ENCODE data around the gene HGS. TPM values are rescaled to one million over a fixed set of nuclear protein-coding genes. Genes with fewer than 3 reads are reported as not detected.

Gene HGS
- total and polyA plus RNA-seq, 2 of the 13 experiments (the other 11 are each of a cell fraction or from before 2014, with no cell fraction given) = 73.3 to 78.1 TPM

GRCh38 chr17:81666342-81667191 is 17.2 kb upstream of the HGS start, which contains the start of the genes CCDC137 and OXLD1 (continued):
- no peak for TF ChIP-seq ZNF746 (CRISPR knock-in tag; IDR thresholded peaks at IDR 0.05)
- peak; percentile 84 for TF ChIP-seq CBX1 (IDR thresholded peaks at IDR 0.05; ENCODE audit: low read depth)
- no peak for TF ChIP-seq ZNF550 (CRISPR knock-in tag; IDR thresholded peaks at IDR 0.05; ENCODE audit: borderline replicate concordance)
- peak; percentile 74; the same call in 1 of the 2 replicates for TF ChIP-seq ZNF556 (CRISPR knock-in tag; IDR thresholded peaks at IDR 0.05; ENCODE audit: borderline replicate concordance)
- TF ChIP-seq PPARG (CRISPR knock-in tag; conservative IDR thresholded peaks at IDR 0.05) = peak; percentile 47
- TF ChIP-seq NCOA5 (CRISPR knock-in tag; IDR thresholded peaks at IDR 0.05) = no peak
- TF ChIP-seq KDM4B (CRISPR knock-in tag; IDR thresholded peaks at IDR 0.05) = peak; percentile 77; the same call in 1 of the 2 replicates
- TF ChIP-seq MBNL3 (CRISPR knock-in tag; conservative IDR thresholded peaks at IDR 0.05) = no peak
- no peak for TF ChIP-seq ZNF367 (CRISPR knock-in tag; IDR thresholded peaks at IDR 0.05; ENCODE audit: borderline replicate concordance)
- TF ChIP-seq REL (CRISPR knock-in tag; conservative IDR thresholded peaks at IDR 0.05) = peak; percentile 88; the same call in 1 of the 2 replicates
- no peak for TF ChIP-seq U2AF2 (IDR thresholded peaks at IDR 0.05; ENCODE audit: low read depth, low read length)
- peak; percentile 72; the same call in 1 of the 2 replicates for TF ChIP-seq KLF13 (CRISPR knock-in tag; IDR thresholded peaks at IDR 0.05)
- TF ChIP-seq ZNF205 (CRISPR knock-in tag; IDR thresholded peaks at IDR 0.05) = peak; percentile 66
- TF ChIP-seq FUBP1 (CRISPR knock-in tag; IDR thresholded peaks at IDR 0.05; ENCODE audit: borderline replicate concordance) = peak; percentile 79; the same call in 1 of the 2 replicates
- TF ChIP-seq ZNF343 (CRISPR knock-in tag; IDR thresholded peaks at IDR 0.05) = peak; percentile 47; the same call in 1 of the 2 replicates
- TF ChIP-seq SP2 (CRISPR knock-in tag; IDR thresholded peaks at IDR 0.05) = peak; percentile 100
- no peak for TF ChIP-seq RAD51 (IDR thresholded peaks at IDR 0.05; ENCODE audit: borderline replicate concordance)
- TF ChIP-seq ZSCAN22 (CRISPR knock-in tag; IDR thresholded peaks at IDR 0.05) = no peak
- TF ChIP-seq RFX1 (IDR thresholded peaks at IDR 0.05) = no peak
- peak; percentile 90; the same call in 1 of the 2 replicates for TF ChIP-seq GPN1 (CRISPR knock-in tag; IDR thresholded peaks at IDR 0.05; ENCODE audit: borderline replicate concordance)
- no peak for TF ChIP-seq CERS6 (CRISPR knock-in tag; IDR thresholded peaks at IDR 0.05)
- no peak for TF ChIP-seq ATF1 (CRISPR knock-in tag; IDR thresholded peaks at IDR 0.05)
- TF ChIP-seq, protein P1, sequence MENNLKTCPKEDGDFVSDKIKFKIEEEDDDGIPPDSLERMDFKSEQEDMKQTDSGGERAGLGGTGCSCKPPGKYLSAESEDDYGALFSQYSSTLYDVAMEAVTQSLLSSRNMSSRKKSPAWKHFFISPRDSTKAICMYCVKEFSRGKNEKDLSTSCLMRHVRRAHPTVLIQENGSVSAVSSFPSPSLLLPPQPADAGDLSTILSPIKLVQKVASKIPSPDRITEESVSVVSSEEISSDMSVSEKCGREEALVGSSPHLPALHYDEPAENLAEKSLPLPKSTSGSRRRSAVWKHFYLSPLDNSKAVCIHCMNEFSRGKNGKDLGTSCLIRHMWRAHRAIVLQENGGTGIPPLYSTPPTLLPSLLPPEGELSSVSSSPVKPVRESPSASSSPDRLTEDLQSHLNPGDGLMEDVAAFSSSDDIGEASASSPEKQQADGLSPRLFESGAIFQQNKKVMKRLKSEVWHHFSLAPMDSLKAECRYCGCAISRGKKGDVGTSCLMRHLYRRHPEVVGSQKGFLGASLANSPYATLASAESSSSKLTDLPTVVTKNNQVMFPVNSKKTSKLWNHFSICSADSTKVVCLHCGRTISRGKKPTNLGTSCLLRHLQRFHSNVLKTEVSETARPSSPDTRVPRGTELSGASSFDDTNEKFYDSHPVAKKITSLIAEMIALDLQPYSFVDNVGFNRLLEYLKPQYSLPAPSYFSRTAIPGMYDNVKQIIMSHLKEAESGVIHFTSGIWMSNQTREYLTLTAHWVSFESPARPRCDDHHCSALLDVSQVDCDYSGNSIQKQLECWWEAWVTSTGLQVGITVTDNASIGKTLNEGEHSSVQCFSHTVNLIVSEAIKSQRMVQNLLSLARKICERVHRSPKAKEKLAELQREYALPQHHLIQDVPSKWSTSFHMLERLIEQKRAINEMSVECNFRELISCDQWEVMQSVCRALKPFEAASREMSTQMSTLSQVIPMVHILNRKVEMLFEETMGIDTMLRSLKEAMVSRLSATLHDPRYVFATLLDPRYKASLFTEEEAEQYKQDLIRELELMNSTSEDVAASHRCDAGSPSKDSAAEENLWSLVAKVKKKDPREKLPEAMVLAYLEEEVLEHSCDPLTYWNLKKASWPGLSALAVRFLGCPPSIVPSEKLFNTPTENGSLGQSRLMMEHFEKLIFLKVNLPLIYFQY (CRISPR knock-in tag; IDR thresholded peaks at IDR 0.05; ENCODE audit: borderline replicate concordance) = peak; percentile 66; the same call in 1 of the 2 replicates
- no peak for TF ChIP-seq ZNF121 (CRISPR knock-in tag; IDR thresholded peaks at IDR 0.05)
- no peak; the same call in 1 of the 2 replicates for TF ChIP-seq SIX4 (CRISPR knock-in tag; IDR thresholded peaks at IDR 0.05)
